ENCODE results near the gene FAM181A. TPM values are rescaled to one million over a fixed set of nuclear protein-coding genes. Genes with fewer than 3 reads are reported as not detected.

The FAM181A gene
- total RNA-seq, 1 experiment from 2014 or later, result not detected

DNA sequence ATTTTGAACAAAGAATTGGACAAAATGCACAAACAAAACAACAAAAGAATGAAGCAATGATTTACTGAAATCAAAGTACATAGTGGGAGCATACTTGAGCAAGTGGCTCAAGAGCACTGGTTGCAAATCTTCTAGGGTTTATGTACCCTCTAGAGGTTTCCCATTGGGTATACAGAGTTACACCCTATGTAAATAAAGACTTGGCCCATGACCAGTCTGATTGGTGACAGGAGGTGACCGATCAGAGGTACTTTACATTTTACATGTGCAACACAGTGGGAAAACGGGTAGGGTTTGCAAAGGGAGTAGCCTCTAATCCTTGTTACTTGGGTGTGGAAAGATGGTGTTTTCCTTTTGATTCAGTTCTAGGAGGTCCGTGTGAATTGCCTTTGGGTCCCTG lies 10.6 kb upstream of the FAM181A start:
- DNase-seq (ENCODE audit: low spot score), result no peak
- no peak for TF ChIP-seq EZH2 (IDR thresholded peaks at IDR 0.05; ENCODE audit: borderline replicate concordance, low read depth, low read length, poor library complexity, severe bottlenecking)
- TF ChIP-seq, protein P1, sequence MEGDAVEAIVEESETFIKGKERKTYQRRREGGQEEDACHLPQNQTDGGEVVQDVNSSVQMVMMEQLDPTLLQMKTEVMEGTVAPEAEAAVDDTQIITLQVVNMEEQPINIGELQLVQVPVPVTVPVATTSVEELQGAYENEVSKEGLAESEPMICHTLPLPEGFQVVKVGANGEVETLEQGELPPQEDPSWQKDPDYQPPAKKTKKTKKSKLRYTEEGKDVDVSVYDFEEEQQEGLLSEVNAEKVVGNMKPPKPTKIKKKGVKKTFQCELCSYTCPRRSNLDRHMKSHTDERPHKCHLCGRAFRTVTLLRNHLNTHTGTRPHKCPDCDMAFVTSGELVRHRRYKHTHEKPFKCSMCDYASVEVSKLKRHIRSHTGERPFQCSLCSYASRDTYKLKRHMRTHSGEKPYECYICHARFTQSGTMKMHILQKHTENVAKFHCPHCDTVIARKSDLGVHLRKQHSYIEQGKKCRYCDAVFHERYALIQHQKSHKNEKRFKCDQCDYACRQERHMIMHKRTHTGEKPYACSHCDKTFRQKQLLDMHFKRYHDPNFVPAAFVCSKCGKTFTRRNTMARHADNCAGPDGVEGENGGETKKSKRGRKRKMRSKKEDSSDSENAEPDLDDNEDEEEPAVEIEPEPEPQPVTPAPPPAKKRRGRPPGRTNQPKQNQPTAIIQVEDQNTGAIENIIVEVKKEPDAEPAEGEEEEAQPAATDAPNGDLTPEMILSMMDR (conservative IDR thresholded peaks at IDR 0.05; ENCODE audit: low read depth, low read length), result no peak
- BruUV-seq (replicated peaks), result no TSS peak
- no peaks in the 10 kb centered on the region for H3K9me3 ChIP-seq (ENCODE audit: low read depth, low read length, poor library complexity, severe bottlenecking)
- intact Hi-C loops (cut with micrococcal nuclease; ENCODE audit: unreplicated experiment), result no loop called here
- H3K4me3 ChIP-seq (ENCODE audit: low read depth, low read length, poor library complexity, severe bottlenecking), result no peak overlapping the region
- ChIA-PET POLR2A (ENCODE audit: low non-redundant PET) (no interaction called here), CTCF (no interaction called here)
- no peaks in the 10 kb centered on the region for H3K36me3 ChIP-seq (ENCODE audit: insufficient read depth, low read length, poor library complexity, severe bottlenecking)
- H3K4me1 ChIP-seq (ENCODE audit: insufficient read depth, low read length, poor library complexity, severe bottlenecking), result no peaks in the 10 kb centered on the region
- H3K27me3 ChIP-seq (replicated peaks; ENCODE audit: insufficient read depth, low read depth, low read length, poor library complexity), result no peaks in the 10 kb centered on the region
- no peak overlapping the region for H3K27ac ChIP-seq (ENCODE audit: low read depth, low read length, poor library complexity, severe bottlenecking)

DNA sequence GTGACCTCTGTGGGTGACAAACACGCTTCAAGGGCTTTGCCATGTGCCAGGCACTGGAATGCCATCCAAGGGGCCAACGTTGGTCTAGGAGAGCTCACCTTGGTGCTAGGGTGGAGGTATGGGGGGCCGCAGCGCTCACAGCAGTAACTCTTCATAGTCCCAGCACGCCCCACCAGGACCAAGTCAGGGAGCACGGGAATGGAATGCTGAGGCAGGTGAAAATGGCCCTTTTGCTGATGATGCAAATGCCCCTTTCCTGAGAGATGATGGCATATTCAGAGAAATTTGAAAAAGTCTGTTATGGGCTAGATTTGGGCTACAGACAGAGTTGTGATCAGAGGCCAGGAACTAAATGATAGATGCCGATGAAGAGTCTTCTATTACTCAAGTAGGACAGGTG lies 10.0 kb upstream of the FAM181A start:
- CTCF ChIA-PET, result no interaction called here

DNA sequence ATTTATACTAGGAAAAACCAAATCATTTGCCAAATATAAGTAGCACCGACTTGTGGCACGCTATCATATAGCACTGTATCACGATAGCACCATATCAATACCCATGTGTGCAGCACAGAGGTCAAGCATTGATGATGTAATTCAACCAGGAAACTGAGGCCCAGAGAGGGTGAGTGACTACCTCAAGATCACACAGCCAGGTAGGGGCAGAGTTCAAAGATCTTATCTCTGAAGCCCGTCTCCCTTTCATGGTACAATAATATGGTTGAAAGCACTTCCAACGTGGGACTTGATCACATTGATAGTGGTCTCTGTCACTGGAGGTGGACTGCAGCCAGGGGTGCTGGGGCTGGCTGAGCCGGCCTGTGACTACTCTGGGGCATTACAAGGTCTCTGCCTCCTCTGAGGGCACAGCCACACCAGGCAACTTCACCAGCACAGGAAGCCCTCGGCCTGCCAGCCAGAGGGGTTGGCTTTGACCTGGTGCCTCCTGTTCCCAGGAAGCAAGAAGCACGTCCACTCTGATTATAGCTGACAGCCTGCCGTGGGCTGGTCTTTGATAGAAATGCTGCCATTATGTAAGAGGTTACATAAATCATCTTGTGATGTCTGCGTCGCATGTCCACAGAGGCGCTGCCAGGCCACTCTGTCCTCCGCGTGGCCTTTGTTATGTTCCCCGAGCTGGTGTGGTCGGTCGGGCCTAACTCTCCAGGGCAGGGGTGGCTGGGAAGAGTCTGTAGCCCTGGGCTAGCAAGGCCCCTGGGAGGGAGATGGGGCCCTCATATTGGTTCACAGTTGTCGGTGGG lies 5.9 kb upstream of the FAM181A start:
- intact Hi-C loops (cut with micrococcal nuclease; ENCODE audit: unreplicated experiment), result no loop called here
- ChIA-PET CTCF (no interaction called here), POLR2A (ENCODE audit: low non-redundant PET) (no interaction called here)
- H3K4me3 ChIP-seq (ENCODE audit: low read depth, low read length, poor library complexity, severe bottlenecking), result no peak overlapping the region
- TF ChIP-seq, protein P1 (conservative IDR thresholded peaks at IDR 0.05; ENCODE audit: low read depth, low read length), result no peak
- no peak for TF ChIP-seq EZH2 (IDR thresholded peaks at IDR 0.05; ENCODE audit: borderline replicate concordance, low read depth, low read length, poor library complexity, severe bottlenecking)
- no TSS peak for BruUV-seq (replicated peaks)
- no peak overlapping the region for H3K27ac ChIP-seq (ENCODE audit: low read depth, low read length, poor library complexity, severe bottlenecking)
- H3K27me3 ChIP-seq (replicated peaks; ENCODE audit: insufficient read depth, low read depth, low read length, poor library complexity), result no peaks in the 10 kb centered on the region
- H3K9me3 ChIP-seq (ENCODE audit: low read depth, low read length, poor library complexity, severe bottlenecking), result no peaks in the 10 kb centered on the region
- no peak for DNase-seq (ENCODE audit: low spot score)
- H3K36me3 ChIP-seq (ENCODE audit: insufficient read depth, low read length, poor library complexity, severe bottlenecking), result no peaks in the 10 kb centered on the region
- H3K4me1 ChIP-seq (ENCODE audit: insufficient read depth, low read length, poor library complexity, severe bottlenecking), result no peaks in the 10 kb centered on the region

More for the DNA sequence above, 10.0 kb upstream of the FAM181A start:
- intact Hi-C loops (cut with micrococcal nuclease; ENCODE audit: unreplicated experiment), result no loop called here
- TF ChIP-seq, protein P1 (conservative IDR thresholded peaks at IDR 0.05; ENCODE audit: low read depth, low read length), result no peak
- no peak for TF ChIP-seq EZH2 (IDR thresholded peaks at IDR 0.05; ENCODE audit: borderline replicate concordance, low read depth, low read length, poor library complexity, severe bottlenecking)
- H3K27me3 ChIP-seq (replicated peaks; ENCODE audit: insufficient read depth, low read depth, low read length, poor library complexity), result no peaks in the 10 kb centered on the region
- no peak overlapping the region for H3K4me3 ChIP-seq (ENCODE audit: low read depth, low read length, poor library complexity, severe bottlenecking)
- H3K9me3 ChIP-seq (ENCODE audit: low read depth, low read length, poor library complexity, severe bottlenecking), result no peaks in the 10 kb centered on the region
- no peaks in the 10 kb centered on the region for H3K36me3 ChIP-seq (ENCODE audit: insufficient read depth, low read length, poor library complexity, severe bottlenecking)
- POLR2A ChIA-PET (ENCODE audit: low non-redundant PET), result no interaction called here
- no peaks in the 10 kb centered on the region for H3K4me1 ChIP-seq (ENCODE audit: insufficient read depth, low read length, poor library complexity, severe bottlenecking)
- DNase-seq (ENCODE audit: low spot score), result no peak
- no peak overlapping the region for H3K27ac ChIP-seq (ENCODE audit: low read depth, low read length, poor library complexity, severe bottlenecking)
- BruUV-seq (replicated peaks), result no TSS peak
